HepG2 (cell line): Measurements from ENCODE around the gene GNAI2. TPM values are rescaled to one million over a fixed set of nuclear protein-coding genes. Genes with fewer than 3 reads are reported as not detected.

ENCODE experiments used
- FOXO1 ChIP-seq: sonication (generic); formaldehyde crosslinking; IDR thresholded peaks from 2 replicates; pipeline ENCODE4 v1.4.0; 2020; ENCODE audit warnings: missing genetic modification reagents
- GZF1 ChIP-seq: sonication (generic); formaldehyde crosslinking; IDR thresholded peaks from 2 replicates; pipeline ENCODE4 v1.5.1; 2020; ENCODE audit warnings: mild to moderate bottlenecking, missing genetic modification reagents
- HCFC1 ChIP-seq: fragments of 150-350 bp; IDR thresholded peaks from 2 replicates; pipeline ENCODE4 v1.6.1; 2014; ENCODE audit warnings: low read depth, low read length
- HHEX ChIP-seq: IDR thresholded peaks from 2 replicates; pipeline ENCODE4 v1.6.1; 2016; ENCODE audit warnings: control low read depth
- POLR2AphosphoS2 ChIP-seq: IDR thresholded peaks from 2 replicates; pipeline ENCODE4 v1.6.1; 2011; ENCODE audit warnings: low read depth, low read length, improper control_type of control experiment
- TBP ChIP-seq: sonication (generic); formaldehyde crosslinking; IDR thresholded peaks from 2 replicates; pipeline ENCODE4 v1.5.0; 2020; ENCODE audit warnings: missing genetic modification reagents
- ZBTB1 ChIP-seq: sonication (generic); formaldehyde crosslinking; IDR thresholded peaks from 2 replicates; pipeline ENCODE4 v1.4.0; 2020; ENCODE audit warnings: missing genetic modification reagents, borderline replicate concordance
- ZEB1 ChIP-seq: IDR thresholded peaks from 2 replicates; pipeline ENCODE4 v1.6.1; 2012; ENCODE audit warnings: mild to moderate bottlenecking, low read depth, inconsistent platforms; ENCODE audit not compliant: insufficient replicate concordance
- ZFAT ChIP-seq: sonication (generic); formaldehyde crosslinking; conservative IDR thresholded peaks from 2 replicates; pipeline ENCODE4 v1.8.1; 2023; ENCODE audit warnings: missing genetic modification reagents, inconsistent platforms
- ZFP62 ChIP-seq: sonication (generic); formaldehyde crosslinking; IDR thresholded peaks from 2 replicates; pipeline ENCODE4 v1.4.0; 2020; ENCODE audit warnings: missing genetic modification reagents
- ZNF230 ChIP-seq: sonication (generic); formaldehyde crosslinking; IDR thresholded peaks from 2 replicates; pipeline ENCODE4 v1.4.0; 2020; ENCODE audit warnings: mild to moderate bottlenecking, missing genetic modification reagents
- ZNF251 ChIP-seq: sonication (generic); formaldehyde crosslinking; IDR thresholded peaks from 2 replicates; pipeline ENCODE4 v1.9.0; 2021; ENCODE audit warnings: mild to moderate bottlenecking, missing genetic modification reagents
- ZNF337 ChIP-seq: sonication (generic); formaldehyde crosslinking; IDR thresholded peaks from 2 replicates; pipeline ENCODE4 v1.5.1; 2020; ENCODE audit warnings: missing genetic modification reagents, low read depth, mild to moderate bottlenecking, borderline replicate concordance
- ZNF549 ChIP-seq: sonication (generic); formaldehyde crosslinking; IDR thresholded peaks from 2 replicates; pipeline ENCODE4 v1.5.0; 2020; ENCODE audit warnings: missing genetic modification reagents
- ZNF556 ChIP-seq: sonication (generic); formaldehyde crosslinking; IDR thresholded peaks from 2 replicates; pipeline ENCODE4 v1.4.0; 2020; ENCODE audit warnings: mild to moderate bottlenecking, missing genetic modification reagents, borderline replicate concordance
- ZNF589 ChIP-seq: sonication (generic); formaldehyde crosslinking; conservative IDR thresholded peaks from 2 replicates; pipeline ENCODE4 v1.8.0; 2022; ENCODE audit warnings: mild to moderate bottlenecking, moderate library complexity, missing genetic modification reagents
- ZNF777 ChIP-seq: sonication (generic); formaldehyde crosslinking; IDR thresholded peaks from 2 replicates; pipeline ENCODE4 v1.4.0; 2020; ENCODE audit warnings: missing genetic modification reagents
- ZNF879 ChIP-seq: sonication (generic); formaldehyde crosslinking; IDR thresholded peaks from 2 replicates; pipeline ENCODE4 v1.8.1; 2023; ENCODE audit warnings: missing genetic modification reagents
- polyA plus RNA-seq, 8 experiments: library from polyadenylated mRNA; depleted of rRNA in 3 of 8; stranded (reverse) in 7 of 8; unstranded in 1 of 8; fragments of >200 nt; fragmentation: Illumina TruSeq in 4 of 8; extraction: Trizol in 4 of 8; gene quantifications; 2 replicates each; pipeline versions ENCODE4 v1.2.1 to v1.2.3, GENCODE V29; 2011 to 2016; ENCODE audit warnings: low read depth in 4 of 8, missing spikeins in 1 of 8, mixed read lengths in 1 of 8; ENCODE audit not compliant: insufficient read depth in 1 of 8
- total RNA-seq, 5 experiments: library from RNA; depleted of rRNA; stranded (reverse); fragments of >200 nt; fragmentation: Illumina TruSeq; extraction: Trizol; gene quantifications; 2 replicates each; pipeline ENCODE4 v1.2.3, GENCODE V29; 2016; ENCODE audit warnings: low read depth in 1 of 5
- TF ChIP-seq, protein P1 (sequence below): sonication (generic); formaldehyde crosslinking; IDR thresholded peaks from 2 replicates; pipeline ENCODE4 v1.5.1; 2020; ENCODE audit warnings: missing genetic modification reagents, mild to moderate bottlenecking, borderline replicate concordance
- TF ChIP-seq, protein P2 (sequence below): sonication (generic); formaldehyde crosslinking; IDR thresholded peaks from 2 replicates; pipeline ENCODE4 v1.5.1; 2020; ENCODE audit warnings: mild to moderate bottlenecking, missing genetic modification reagents
- TF ChIP-seq, protein P3 (sequence below): IDR thresholded peaks from 2 replicates; pipeline ENCODE4 v1.6.1; 2012; ENCODE audit warnings: low read depth, low read length, improper control_type of control experiment
- TF ChIP-seq, protein P4 (sequence below): IDR thresholded peaks from 2 replicates; pipeline ENCODE4 v1.6.1; 2012; ENCODE audit warnings: low read length, improper control_type of control experiment

The GNAI2 gene
- total and polyA plus RNA-seq, 2 of the 13 experiments (the other 11 are each of a cell fraction or from before 2014, with no cell fraction given): 51.1 to 66.2 TPM

DNA sequence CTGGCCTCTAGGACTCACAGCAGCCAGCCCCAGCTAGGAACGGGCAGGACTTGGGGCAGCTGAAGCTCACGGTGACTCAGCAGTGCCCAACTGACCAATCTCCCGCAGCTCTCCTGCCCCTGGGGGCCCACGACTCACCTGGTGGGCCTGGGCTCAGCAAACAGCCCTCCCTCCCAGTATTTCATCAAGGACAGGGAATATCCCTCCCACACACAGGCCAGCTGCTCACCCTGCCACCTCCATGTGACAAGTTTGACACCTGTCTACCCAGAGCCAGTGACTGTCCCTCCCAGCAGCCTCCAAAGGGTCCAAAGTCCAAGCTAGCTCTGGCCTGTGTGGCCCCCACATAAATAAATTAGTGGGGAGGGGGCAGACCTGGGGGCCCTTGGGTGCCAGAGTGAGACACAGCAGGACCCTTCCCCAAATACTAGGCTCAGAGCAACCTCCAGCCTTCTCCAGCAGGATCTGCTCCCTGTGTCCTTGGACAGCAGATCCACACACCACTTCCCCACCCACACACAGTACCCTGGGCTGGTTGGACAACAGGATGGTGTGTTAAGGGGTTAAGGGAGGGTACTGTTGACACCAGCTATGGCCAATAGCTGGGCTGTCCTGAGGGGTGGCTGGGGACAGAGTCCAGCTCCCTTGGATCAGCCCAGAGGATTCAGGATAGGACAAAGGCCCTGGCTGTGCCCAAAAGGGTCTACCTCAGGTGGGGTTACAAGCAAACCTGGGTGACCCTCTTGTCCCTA, 40.3 kb upstream of the GNAI2 start (continued):
- TF ChIP-seq GZF1 (CRISPR knock-in tag) (no peak), ZNF337 (CRISPR knock-in tag) (0 out of 2 replicates have a peak, but pooled peaks have one; percentile 93), ZNF556 (no peak; the same call in 1 of the 2 replicates), ZBTB1 (CRISPR knock-in tag) (no peak), ZFP62 (CRISPR knock-in tag) (no peak), ZNF251 (CRISPR knock-in tag) (peak; percentile 76; the same call in 1 of the 2 replicates), ZNF879 (no peak), FOXO1 (CRISPR knock-in tag) (peak; percentile 93), HHEX (CRISPR knock-in tag) (peak; percentile 45; the same call in 1 of the 2 replicates), ZEB1 (no peak), TBP (CRISPR knock-in tag) (no peak), POLR2AphosphoS2 (no peak), HCFC1 (no peak), ZNF777 (CRISPR knock-in tag) (peak; percentile 28; the same call in 1 of the 2 replicates), ZNF549 (CRISPR knock-in tag) (no peak), ZNF589 (peak; percentile 97), ZNF230 (CRISPR knock-in tag) (peak; percentile 93; the same call in 1 of the 2 replicates), ZFAT (no peak)
- TF ChIP-seq, protein P1, sequence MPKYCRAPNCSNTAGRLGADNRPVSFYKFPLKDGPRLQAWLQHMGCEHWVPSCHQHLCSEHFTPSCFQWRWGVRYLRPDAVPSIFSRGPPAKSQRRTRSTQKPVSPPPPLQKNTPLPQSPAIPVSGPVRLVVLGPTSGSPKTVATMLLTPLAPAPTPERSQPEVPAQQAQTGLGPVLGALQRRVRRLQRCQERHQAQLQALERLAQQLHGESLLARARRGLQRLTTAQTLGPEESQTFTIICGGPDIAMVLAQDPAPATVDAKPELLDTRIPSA: no peak; the same call in 1 of the 2 replicates
- TF ChIP-seq, protein P2, sequence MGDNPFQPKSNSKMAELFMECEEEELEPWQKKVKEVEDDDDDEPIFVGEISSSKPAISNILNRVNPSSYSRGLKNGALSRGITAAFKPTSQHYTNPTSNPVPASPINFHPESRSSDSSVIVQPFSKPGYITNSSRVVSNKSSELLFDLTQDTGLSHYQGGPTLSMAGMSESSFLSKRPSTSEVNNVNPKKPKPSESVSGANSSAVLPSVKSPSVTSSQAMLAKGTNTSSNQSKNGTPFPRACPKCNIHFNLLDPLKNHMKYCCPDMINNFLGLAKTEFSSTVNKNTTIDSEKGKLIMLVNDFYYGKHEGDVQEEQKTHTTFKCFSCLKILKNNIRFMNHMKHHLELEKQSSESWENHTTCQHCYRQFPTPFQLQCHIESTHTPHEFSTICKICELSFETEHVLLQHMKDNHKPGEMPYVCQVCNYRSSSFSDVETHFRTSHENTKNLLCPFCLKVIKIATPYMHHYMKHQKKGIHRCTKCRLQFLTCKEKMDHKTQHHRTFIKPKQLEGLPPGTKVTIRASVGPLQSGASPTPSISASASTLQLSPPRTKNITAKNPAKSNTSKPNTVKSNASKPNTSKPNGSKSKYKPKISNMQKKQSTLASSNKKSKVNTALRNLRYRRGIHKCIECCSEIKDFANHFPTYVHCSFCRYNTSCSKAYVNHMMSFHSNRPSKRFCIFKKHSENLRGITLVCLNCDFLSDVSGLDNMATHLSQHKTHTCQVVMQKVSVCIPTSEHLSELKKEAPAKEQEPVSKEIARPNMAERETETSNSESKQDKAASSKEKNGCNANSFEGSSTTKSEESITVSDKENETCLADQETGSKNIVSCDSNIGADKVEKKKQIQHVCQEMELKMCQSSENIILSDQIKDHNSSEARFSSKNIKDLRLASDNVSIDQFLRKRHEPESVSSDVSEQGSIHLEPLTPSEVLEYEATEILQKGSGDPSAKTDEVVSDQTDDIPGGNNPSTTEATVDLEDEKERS: peak; percentile 92
- TF ChIP-seq, protein P3, sequence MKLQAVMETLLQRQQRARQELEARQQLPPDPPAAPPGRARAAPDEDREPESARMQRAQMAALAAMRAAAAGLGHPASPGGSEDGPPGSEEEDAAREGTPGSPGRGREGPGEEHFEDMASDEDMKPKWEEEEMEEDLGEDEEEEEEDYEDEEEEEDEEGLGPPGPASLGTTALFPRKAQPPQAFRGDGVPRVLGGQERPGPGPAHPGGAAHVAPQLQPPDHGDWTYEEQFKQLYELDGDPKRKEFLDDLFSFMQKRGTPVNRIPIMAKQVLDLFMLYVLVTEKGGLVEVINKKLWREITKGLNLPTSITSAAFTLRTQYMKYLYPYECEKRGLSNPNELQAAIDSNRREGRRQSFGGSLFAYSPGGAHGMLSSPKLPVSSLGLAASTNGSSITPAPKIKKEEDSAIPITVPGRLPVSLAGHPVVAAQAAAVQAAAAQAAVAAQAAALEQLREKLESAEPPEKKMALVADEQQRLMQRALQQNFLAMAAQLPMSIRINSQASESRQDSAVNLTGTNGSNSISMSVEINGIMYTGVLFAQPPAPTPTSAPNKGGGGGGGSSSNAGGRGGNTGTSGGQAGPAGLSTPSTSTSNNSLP: no peak; the same call in 1 of the 2 replicates
- TF ChIP-seq, protein P4, sequence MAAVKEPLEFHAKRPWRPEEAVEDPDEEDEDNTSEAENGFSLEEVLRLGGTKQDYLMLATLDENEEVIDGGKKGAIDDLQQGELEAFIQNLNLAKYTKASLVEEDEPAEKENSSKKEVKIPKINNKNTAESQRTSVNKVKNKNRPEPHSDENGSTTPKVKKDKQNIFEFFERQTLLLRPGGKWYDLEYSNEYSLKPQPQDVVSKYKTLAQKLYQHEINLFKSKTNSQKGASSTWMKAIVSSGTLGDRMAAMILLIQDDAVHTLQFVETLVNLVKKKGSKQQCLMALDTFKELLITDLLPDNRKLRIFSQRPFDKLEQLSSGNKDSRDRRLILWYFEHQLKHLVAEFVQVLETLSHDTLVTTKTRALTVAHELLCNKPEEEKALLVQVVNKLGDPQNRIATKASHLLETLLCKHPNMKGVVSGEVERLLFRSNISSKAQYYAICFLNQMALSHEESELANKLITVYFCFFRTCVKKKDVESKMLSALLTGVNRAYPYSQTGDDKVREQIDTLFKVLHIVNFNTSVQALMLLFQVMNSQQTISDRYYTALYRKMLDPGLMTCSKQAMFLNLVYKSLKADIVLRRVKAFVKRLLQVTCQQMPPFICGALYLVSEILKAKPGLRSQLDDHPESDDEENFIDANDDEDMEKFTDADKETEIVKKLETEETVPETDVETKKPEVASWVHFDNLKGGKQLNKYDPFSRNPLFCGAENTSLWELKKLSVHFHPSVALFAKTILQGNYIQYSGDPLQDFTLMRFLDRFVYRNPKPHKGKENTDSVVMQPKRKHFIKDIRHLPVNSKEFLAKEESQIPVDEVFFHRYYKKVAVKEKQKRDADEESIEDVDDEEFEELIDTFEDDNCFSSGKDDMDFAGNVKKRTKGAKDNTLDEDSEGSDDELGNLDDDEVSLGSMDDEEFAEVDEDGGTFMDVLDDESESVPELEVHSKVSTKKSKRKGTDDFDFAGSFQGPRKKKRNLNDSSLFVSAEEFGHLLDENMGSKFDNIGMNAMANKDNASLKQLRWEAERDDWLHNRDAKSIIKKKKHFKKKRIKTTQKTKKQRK: no peak
